ENCODE results near the gene CDRT4.

Gene CDRT4

DNA sequence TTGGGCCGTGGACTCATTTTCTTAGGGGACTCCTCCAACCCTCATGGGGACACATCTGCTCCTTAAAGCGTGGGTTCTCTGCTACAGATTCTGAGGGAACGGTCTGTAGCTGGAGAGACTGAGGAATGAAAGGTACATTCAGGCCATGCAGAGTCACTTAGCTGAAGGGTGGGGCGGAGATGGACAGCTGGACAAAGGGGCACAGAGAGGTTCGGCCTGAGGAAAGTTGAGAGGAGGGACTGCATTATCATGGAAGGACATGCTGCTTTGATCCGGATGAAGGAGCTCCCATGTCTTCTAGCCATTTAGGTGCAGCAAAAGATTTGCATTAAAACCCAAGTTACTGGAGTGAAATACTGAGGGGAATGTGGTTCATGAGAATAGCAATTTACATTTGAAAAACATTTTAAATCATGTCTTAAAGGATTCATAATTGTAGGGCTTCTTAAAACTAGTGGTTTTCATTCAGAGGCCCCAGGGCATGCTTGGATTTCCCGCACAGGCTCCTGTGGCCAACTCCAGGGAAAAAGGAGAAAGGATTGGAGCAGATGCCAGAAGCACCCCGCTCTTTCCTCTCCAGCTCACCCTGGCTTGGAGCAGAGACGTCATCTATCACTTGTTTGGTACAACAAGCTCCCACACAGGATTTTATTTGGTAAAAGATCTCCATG is 54.2 kb downstream of the CDRT4 start:
- no peak for DNase-seq (ENCODE audit: low spot score in 2 of 2)
- no peaks in the 10 kb centered on the region for H3K9me3 Mint-ChIP-seq
- ATAC-seq (ENCODE audit: low read depth), result no peak
- peaks cover 4% of the 10 kb centered on the region for H3K4me1 Mint-ChIP-seq
- H3K36me3 Mint-ChIP-seq, result no peaks in the 10 kb centered on the region
- H3K27me3 Mint-ChIP-seq, result peaks cover 3% of the 10 kb centered on the region
- no peak overlapping the region for H3K4me3 Mint-ChIP-seq
- no peak overlapping the region for H3K27ac Mint-ChIP-seq

DNA sequence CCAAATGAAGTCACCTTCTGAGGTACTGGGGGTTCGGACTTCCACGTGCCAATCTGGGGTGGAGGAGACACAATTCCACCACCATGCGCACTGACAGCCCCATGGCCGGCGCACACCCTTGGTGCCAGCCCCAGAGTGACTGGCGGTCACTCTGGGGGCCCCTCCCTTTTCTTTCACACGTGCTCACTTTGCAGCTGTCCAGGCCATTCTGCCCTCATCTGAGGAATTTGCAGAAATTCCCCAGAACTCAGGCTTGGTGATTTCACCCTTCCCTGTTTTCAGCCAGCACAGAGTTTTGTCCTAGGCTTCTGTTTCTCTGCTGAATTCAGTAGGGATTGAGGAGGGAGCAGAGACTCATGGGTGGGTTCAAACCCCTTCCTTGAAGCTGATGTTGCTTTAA is 54.8 kb downstream of the CDRT4 start:
- Mint-ChIP-seq H3K4me1 (peaks cover 4% of the 10 kb centered on the region), H3K9me3 (no peaks in the 10 kb centered on the region), H3K36me3 (no peaks in the 10 kb centered on the region), H3K4me3 (no peak overlapping the region), H3K27me3 (peaks cover 5% of the 10 kb centered on the region), H3K27ac (no peak overlapping the region)
- ATAC-seq (ENCODE audit: low read depth) (no peak), DNase-seq (ENCODE audit: low spot score in 2 of 2) (no peak)

GRCh38 chr17:15411384-15412198 is 55.8 kb downstream of the CDRT4 start:
- H3K4me3 Mint-ChIP-seq, result no peak overlapping the region
- DNase-seq (ENCODE audit: low spot score in 2 of 2), result no peak
- no peaks in the 10 kb centered on the region for H3K36me3 Mint-ChIP-seq
- H3K9me3 Mint-ChIP-seq, result no peaks in the 10 kb centered on the region
- no peak for ATAC-seq (ENCODE audit: low read depth)
- H3K4me1 Mint-ChIP-seq, result peaks cover 4% of the 10 kb centered on the region
- peaks cover 5% of the 10 kb centered on the region for H3K27me3 Mint-ChIP-seq
- H3K27ac Mint-ChIP-seq, result no peak overlapping the region

DNA sequence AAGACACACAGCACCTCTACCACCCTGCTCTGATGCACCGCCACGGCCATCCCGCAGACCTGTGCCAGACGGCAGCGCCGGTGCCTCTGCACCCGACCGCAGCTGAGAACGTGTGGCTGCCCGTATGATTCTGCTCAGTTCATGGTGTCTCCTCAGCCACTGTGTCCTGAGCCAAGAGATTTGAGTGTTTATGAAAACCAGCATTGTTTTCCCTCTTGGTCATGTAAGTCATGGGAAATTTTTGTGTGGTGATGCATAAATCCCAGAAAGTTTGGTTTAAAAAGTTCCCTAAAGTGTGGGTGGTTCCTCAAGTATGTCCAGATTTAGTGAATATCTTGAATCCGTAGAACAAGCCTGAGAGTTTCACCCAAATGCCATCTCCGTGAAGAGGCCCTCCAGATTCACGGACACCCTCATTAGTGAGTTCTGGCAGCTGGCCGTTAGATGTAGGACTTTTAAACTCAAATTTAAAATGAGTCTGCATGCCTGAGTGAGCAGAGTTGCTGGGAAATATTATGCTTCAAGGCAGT is 57.6 kb downstream of the CDRT4 start:
- ATAC-seq (ENCODE audit: low read depth), result no peak
- no peaks in the 10 kb centered on the region for H3K9me3 Mint-ChIP-seq
- H3K4me3 Mint-ChIP-seq, result no peak overlapping the region
- H3K36me3 Mint-ChIP-seq, result no peaks in the 10 kb centered on the region
- peaks cover 4% of the 10 kb centered on the region for H3K4me1 Mint-ChIP-seq
- no peak overlapping the region for H3K27ac Mint-ChIP-seq
- peaks cover 5% of the 10 kb centered on the region for H3K27me3 Mint-ChIP-seq
- DNase-seq (ENCODE audit: low spot score in 2 of 2), result no peak

DNA sequence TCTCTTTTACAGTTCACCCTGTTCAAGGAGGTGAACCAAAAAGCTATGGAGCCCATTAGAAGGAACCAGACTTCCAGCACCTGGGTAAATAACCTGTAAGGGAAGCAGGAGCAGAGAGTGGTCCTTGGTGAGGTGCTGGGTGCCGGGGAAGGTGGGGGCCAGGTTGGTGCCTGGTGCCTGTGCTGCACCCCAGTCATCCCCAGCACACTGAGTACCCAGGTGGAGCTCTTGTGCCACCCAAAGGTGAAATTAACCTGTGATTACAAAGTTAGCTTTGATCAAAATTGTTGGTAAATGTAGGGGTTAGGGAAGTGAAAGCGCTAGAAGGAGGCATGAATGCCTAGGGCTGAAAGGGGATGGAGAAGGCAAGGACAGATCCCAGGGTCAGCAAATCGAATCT is 58.6 kb downstream of the CDRT4 start:
- no peaks in the 10 kb centered on the region for H3K9me3 Mint-ChIP-seq

DNA sequence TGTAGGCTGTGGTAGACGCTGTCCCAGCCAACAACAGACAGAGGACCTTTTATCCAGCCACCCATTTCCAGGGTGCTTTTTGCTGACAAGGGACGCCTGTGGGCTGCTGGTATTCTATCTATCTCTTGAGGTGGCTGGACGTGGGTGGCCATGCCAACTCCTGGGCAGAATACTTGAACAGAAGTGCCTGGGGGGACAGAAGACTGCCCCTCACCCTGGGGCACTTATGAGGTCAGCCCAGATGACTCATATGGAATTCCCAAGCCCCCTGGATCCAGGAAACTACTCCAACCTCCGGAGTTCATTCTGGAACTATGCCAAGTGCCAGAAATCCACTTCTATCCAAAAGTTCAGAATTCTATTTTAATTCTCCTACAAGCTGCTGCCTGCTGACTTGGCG is 61.3 kb downstream of the CDRT4 start:
- ATAC-seq (ENCODE audit: low read depth) (no peak), DNase-seq (ENCODE audit: low spot score in 2 of 2) (no peak)
- H3K4me3 Mint-ChIP-seq, result no peak overlapping the region
- H3K4me1 Mint-ChIP-seq, result no peaks in the 10 kb centered on the region
- no peaks in the 10 kb centered on the region for H3K36me3 Mint-ChIP-seq
- peaks cover 4% of the 10 kb centered on the region for H3K27me3 Mint-ChIP-seq
- H3K9me3 Mint-ChIP-seq, result no peaks in the 10 kb centered on the region
- H3K27ac Mint-ChIP-seq, result no peak overlapping the region

More for the DNA sequence above, 58.6 kb downstream of the CDRT4 start:
- ATAC-seq (ENCODE audit: low read depth), result no peak
- Mint-ChIP-seq H3K4me3 (no peak overlapping the region), H3K4me1 (peaks cover 4% of the 10 kb centered on the region), H3K27ac (no peak overlapping the region), H3K36me3 (no peaks in the 10 kb centered on the region), H3K27me3 (peaks cover 5% of the 10 kb centered on the region)
- DNase-seq (ENCODE audit: low spot score in 2 of 2), result no peak

DNA sequence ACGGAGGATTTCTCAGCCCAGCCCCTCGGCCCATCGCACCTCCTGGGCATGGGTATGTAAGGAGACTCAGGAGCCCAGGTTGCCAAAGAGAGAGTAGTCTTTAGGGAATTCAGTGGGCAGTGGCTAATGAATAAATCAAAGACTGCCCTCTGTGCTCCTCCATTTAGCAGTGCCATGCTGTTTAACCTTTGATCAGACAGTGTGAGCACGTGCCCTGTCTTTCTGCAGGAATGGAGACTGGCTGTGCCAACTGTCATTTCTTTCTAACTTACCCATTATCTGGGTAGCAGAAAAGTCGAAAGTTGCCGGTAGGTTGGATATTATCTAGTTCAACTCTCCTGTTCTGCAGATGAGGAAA is 62.4 kb downstream of the CDRT4 start:
- ATAC-seq (ENCODE audit: low read depth) (no peak), DNase-seq (ENCODE audit: low spot score in 2 of 2) (no peak)
- Mint-ChIP-seq H3K27me3 (peaks cover 2% of the 10 kb centered on the region), H3K36me3 (no peaks in the 10 kb centered on the region), H3K4me1 (no peaks in the 10 kb centered on the region), H3K4me3 (no peak overlapping the region), H3K9me3 (no peaks in the 10 kb centered on the region), H3K27ac (no peak overlapping the region)

GRCh38 chr17:15404106-15405057 is 63.0 kb downstream of the CDRT4 start:
- Mint-ChIP-seq H3K27ac (no peak overlapping the region), H3K9me3 (no peaks in the 10 kb centered on the region), H3K4me3 (no peak overlapping the region), H3K4me1 (no peaks in the 10 kb centered on the region), H3K36me3 (no peaks in the 10 kb centered on the region), H3K27me3 (peaks cover 2% of the 10 kb centered on the region)
- ATAC-seq (ENCODE audit: low read depth) (no peak), DNase-seq (ENCODE audit: low spot score in 2 of 2) (no peak)

DNA sequence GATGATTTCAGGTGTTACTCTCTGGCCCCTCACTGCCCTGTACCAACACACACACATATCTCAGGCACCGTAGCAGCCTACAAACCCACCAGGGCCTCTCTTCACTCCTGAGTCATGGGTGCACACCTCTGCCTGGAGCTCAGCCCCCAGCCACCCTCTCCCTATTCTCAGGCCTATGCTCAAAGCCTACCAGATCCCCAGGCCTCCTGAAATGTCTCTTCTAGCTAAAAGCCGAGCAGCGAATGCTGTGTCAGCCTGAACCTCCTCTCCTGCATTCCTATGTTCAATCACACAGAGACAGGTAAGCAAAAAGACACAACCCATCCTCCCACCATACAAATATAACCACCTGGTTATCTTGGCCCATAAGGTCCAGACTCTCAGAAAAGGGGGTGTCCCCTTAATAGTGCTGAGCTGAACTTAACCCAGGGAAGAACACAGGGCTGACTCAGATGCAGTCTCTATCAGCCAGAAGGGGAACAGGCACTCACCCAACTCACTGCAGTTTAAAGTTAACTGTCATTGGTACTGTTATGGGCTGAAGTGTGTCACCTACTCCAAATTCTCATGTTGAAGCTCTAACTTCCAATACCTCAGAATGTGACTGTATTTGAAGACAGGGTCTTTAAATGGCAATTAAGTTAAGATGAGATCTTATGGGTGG is 64.0 kb downstream of the CDRT4 start:
- H3K27ac Mint-ChIP-seq, result no peak overlapping the region

GRCh38 chr17:15399443-15399842 is 68.0 kb downstream of the CDRT4 start:
- ATAC-seq (ENCODE audit: low read depth), result no peak
- peaks cover 6% of the 10 kb centered on the region for H3K27me3 Mint-ChIP-seq
- H3K4me3 Mint-ChIP-seq, result no peak overlapping the region
- no peaks in the 10 kb centered on the region for H3K36me3 Mint-ChIP-seq
- DNase-seq (ENCODE audit: low spot score in 2 of 2), result no peak
- H3K27ac Mint-ChIP-seq, result no peak overlapping the region
- H3K9me3 Mint-ChIP-seq, result no peaks in the 10 kb centered on the region
- no peaks in the 10 kb centered on the region for H3K4me1 Mint-ChIP-seq

More for the DNA sequence above, 64.0 kb downstream of the CDRT4 start:
- H3K4me1 Mint-ChIP-seq, result no peaks in the 10 kb centered on the region
- DNase-seq (ENCODE audit: low spot score in 2 of 2) (no peak), ATAC-seq (ENCODE audit: low read depth) (no peak)
- H3K27me3 Mint-ChIP-seq, result peaks cover 2% of the 10 kb centered on the region
- no peak overlapping the region for H3K4me3 Mint-ChIP-seq
- no peaks in the 10 kb centered on the region for H3K9me3 Mint-ChIP-seq
- no peaks in the 10 kb centered on the region for H3K36me3 Mint-ChIP-seq

DNA sequence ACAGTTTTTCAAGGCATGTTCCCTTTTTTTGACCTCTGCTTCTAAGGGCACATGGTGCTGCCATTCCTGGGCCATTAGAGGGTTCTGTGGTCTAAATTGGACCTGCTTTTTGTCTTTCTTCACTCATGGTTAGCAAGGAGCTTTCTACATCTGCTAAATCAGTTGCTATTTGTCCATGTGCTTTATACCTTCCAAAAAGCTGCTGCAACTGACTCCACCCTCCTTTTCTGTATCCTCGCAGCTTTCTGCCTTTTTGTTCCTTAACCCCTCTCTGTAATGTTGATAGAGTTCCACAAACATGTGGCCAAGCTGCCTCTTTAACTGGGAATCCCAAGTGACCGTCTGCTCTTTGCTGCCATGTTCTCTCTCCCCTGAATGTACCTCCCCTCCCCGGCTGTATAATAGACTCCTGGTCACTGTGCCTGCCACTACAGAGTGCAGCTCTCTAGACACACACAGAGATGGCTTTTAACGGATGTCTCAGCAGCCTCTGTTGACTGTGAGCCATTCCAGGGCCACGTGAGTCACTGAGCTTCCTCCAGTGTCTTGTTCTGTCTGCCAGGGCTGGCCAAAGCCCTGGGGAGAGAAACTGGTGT is 68.6 kb downstream of the CDRT4 start:
- no peaks in the 10 kb centered on the region for H3K36me3 Mint-ChIP-seq
- no peak overlapping the region for H3K4me3 Mint-ChIP-seq
- H3K27me3 Mint-ChIP-seq, result peaks cover 6% of the 10 kb centered on the region
- no peaks in the 10 kb centered on the region for H3K9me3 Mint-ChIP-seq
- ATAC-seq (ENCODE audit: low read depth) (no peak), DNase-seq (ENCODE audit: low spot score in 2 of 2) (no peak)
- no peak overlapping the region for H3K27ac Mint-ChIP-seq
- no peaks in the 10 kb centered on the region for H3K4me1 Mint-ChIP-seq

DNA sequence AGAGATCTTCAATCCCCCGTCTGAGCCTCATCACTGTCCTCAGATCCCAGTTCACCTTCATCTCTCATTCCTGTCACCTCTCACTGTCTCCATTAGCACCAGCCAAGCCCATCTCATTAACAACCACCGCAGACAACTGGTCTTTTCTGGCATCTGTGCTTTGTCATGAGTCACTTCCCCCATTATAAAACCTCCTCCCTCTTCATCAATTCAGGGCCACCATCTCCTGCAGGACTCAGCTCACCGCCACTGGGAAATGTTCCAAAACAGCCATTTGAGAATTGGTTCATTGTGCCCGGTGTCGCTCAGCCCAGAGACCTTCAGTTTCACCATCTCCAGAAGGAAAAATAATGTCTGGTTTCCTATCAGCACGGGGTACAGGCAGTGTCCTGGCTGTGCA is 69.1 kb downstream of the CDRT4 start:
- ATAC-seq (ENCODE audit: low read depth), result no peak
- Mint-ChIP-seq H3K36me3 (no peaks in the 10 kb centered on the region), H3K4me3 (no peak overlapping the region), H3K27ac (no peak overlapping the region), H3K9me3 (no peaks in the 10 kb centered on the region), H3K4me1 (no peaks in the 10 kb centered on the region), H3K27me3 (peaks cover 8% of the 10 kb centered on the region)
- no peak for DNase-seq (ENCODE audit: low spot score in 2 of 2)

- no peak overlapping the region for H3K27ac Mint-ChIP-seq
- peaks cover 8% of the 10 kb centered on the region for H3K27me3 Mint-ChIP-seq
- ATAC-seq (ENCODE audit: low read depth) (no peak), DNase-seq (ENCODE audit: low spot score in 2 of 2) (no peak)
- no peaks in the 10 kb centered on the region for H3K9me3 Mint-ChIP-seq
- no peaks in the 10 kb centered on the region for H3K4me1 Mint-ChIP-seq
- no peak overlapping the region for H3K4me3 Mint-ChIP-seq
- H3K36me3 Mint-ChIP-seq, result no peaks in the 10 kb centered on the region
These were observed 69.8 kb downstream of the CDRT4 start for GRCh38 chr17:15397620-15398019.
